Stimulated activated CD4-positive, alpha-beta T cell treated with anti-CD3 and anti-CD28 coated beads, Interleukin-4, amount 100 ng/mL, for 4 hours (primary cell): ENCODE measurements around the gene NNMT.

Experiments used
- DNase-seq, 2 experiments: peaks; one replicate each; pipeline ENCODE4 v3.0.0-alpha.2; 2020

The NNMT gene

DNA sequence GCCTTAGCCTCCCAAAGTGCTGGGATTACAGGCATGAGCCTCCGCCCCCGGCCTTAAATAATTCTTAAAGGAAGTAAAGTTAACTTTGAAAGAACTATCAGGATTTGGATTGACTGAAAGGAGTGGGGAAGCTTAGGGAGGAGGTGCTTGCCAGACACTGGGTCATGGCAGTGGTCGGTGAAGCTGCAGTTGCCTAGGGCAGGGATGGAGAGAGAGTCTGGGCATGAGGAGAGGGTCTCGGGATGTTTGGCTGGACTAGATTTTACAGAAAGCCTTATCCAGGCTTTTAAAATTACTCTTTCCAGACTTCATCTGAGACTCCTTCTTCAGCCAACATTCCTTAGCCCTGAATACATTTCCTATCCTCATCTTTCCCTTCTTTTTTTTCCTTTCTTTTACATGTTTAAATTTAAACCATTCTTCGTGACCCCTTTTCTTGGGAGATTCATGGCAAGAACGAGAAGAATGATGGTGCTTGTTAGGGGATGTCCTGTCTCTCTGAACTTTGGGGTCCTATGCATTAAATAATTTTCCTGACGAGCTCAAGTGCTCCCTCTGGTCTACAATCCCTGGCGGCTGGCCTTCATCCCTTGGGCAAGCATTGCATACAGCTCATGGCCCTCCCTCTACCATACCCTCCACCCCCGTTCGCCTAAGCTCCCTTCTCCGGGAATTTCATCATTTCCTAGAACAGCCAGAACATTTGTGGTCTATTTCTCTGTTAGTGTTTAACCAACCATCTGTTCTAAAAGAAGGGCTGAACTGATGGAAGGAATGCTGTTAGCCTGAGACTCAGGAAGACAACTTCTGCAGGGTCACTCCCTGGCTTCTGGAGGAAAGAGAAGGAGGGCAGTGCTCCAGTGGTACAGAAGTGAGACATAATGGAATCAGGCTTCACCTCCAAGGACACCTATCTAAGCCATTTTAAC, at the start of gene NNMT:
Gene NNMT (plus strand): TSS at position 724 of the 929 bp plus-strand sequence. CDS start 158 bp downstream, at position 882.
- DNase-seq = no peak

GRCh38 chr11:114247070-114247789, 49.0 kb upstream of the NNMT start:
- no peak for DNase-seq

GRCh38 chr11:114250180-114250579, 46.0 kb upstream of the NNMT start:
- no peak for DNase-seq

GRCh38 chr11:114250993-114251814, 45.0 kb upstream of the NNMT start:
- no peak for DNase-seq

GRCh38 chr11:114251815-114252337, 44.3 kb upstream of the NNMT start:
- no peak for DNase-seq

- no peak for DNase-seq
These were observed 43.4 kb upstream of the NNMT start for GRCh38 chr11:114252767-114253166.

DNA sequence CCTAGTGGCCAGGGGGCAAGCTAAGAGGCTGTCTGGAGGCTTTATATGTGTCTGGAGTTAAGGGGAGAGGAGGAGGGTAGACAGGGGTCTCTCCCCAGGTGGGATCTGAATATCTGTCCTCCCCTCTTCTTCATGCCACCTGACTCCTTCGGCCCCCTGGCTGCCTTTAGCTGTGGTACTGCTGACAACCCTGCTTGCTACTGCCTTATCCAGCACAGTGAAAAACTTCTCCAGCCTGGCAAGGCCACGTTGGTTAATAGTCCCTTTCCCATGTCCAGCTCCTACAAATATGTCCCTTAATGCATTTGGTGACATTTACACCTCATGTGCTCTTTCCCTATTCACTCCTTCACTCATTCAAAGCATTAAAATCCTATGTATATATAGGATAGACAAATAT, 42.4 kb upstream of the NNMT start:
- no peak for DNase-seq

GRCh38 chr11:114254571-114255146, 41.5 kb upstream of the NNMT start:
- no peak for DNase-seq

- no peak for DNase-seq
These were observed 40.9 kb upstream of the NNMT start for GRCh38 chr11:114255289-114255688.

DNA sequence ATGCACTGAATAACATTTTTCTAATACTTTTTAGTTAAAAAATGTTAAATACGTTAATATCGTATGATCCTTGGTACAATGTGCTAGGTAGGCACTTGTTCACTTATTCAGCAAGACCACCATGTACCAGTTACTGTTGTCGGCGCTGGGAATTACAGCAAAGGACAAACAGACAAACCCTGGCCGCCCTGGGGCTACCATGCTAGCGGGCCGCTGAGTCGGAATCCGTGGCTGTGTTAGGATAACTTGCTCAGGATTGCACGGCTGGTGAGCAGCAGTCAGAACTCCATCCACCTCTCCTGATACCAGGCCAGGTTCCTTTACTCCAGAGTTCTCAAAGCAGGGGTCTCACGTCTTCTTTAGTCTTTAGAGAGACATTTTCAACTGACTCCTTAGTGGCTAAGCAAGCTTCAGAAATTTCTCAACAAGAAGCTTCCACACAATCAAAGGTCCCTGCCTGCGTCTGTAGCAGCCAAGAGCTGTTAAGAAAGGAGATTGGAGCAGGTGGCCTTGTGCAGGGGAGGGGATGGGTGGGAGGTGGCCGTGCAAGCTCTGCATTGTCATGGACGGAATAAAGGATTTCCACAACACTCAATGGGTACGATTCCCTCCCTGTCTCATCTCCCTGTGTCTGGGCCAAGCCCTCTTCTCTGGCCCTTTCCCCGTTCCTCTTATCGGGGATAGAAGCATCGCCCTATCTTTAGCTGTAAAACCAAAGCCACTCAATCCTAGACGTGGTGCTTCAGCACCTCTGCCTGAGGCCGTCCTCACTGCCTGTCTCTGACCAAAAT, 39.8 kb upstream of the NNMT start:
- DNase-seq = no peak

DNA sequence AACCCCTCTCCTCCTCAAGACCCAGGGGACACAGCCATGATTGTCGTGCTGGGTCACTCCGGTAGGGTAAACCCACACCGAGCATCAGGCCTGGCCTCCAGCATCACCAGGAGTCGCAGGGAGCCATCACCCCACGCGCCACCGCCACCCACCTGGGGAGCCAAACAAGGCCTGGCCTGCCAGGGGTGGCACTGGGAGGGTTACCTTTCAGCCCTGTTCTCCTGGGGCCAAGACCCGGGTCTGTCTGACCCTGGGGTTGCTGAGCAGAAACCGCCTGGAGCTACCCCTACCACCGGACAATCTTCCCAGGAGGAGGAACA, 39.3 kb upstream of the NNMT start:
- DNase-seq = no peak

GRCh38 chr11:114257621-114258558, 38.3 kb upstream of the NNMT start:
- no peak for DNase-seq

DNA sequence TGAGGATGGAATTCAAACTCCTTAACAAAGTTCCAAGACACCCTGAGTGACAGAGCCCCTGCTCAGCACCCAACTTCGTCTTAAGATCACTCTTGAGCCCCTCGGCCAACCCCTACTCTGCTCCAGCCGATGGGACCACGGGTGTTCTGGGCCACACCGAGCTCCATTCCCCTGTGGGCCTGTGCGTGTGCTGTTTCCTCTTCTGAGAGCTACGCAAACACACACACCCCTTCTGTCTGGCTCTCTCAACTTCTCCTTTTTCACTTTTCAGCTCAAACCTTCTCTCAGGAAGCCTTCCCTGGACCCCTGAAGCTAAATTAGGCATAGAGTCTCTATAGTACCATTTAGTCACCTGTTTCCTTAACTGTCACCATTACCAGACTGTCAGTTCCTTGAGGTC, 37.5 kb upstream of the NNMT start:
- no peak for DNase-seq

DNA sequence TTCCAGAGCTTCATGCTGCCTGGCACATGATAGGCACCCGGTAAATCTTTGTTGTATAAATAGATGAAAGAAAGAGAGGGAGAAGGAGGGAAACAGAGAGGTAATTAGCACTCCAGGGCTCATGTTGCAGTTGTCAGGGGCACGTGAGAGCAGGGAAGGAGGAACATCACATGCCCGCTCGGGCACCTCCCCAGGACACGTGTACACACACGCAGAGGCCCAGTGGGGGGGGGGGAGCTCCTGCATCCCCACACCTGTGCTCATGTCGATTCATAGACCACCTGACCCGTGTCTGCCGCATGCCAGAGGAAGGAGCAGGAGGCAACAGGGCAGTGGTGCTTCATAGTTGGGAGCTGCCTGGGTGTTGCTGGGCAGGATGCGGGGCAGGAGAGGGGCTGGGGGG, 37.1 kb upstream of the NNMT start:
- no peak for DNase-seq

- DNase-seq = no peak
These were observed 36.6 kb upstream of the NNMT start for GRCh38 chr11:114259551-114259983.

DNA sequence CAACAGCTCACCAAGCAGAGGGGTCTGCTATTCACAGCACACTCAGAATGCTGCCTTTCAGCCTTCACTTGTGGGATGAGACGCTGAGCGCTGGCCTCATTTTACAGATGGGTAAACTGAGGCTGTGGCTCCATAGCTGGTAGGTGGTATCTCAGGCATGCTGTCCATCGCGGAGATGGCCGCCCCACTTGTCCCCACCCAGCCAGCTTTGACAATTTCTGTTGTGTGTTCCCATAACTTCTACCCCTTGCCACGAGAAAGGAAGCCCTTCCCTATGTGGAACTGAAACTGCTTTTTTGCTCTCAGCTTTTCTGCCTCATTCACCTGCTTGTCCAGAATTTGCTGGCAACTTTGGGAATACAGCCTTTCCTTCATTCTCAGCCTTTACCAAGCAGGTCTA, 36.1 kb upstream of the NNMT start:
- no peak for DNase-seq

DNA sequence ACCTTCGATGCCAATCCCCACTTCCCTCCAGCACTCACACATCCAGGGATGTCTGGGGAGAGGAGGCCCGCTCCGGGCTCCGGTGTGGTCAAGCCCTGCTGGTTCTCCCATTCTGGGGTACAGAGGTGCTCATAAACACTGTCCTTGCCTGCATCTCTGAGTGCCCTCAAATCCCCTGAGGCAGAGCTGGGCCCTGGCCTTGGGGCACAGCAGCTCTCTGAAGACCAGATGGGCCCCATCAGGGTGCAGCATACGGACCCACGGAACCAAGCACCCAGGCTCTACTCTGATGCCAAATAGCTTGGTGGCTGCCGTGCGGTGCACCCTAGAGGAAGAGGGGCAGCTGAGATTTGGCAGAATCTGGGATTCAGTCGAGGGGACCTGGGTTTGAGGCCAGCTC, 35.7 kb upstream of the NNMT start:
- DNase-seq = no peak

DNA sequence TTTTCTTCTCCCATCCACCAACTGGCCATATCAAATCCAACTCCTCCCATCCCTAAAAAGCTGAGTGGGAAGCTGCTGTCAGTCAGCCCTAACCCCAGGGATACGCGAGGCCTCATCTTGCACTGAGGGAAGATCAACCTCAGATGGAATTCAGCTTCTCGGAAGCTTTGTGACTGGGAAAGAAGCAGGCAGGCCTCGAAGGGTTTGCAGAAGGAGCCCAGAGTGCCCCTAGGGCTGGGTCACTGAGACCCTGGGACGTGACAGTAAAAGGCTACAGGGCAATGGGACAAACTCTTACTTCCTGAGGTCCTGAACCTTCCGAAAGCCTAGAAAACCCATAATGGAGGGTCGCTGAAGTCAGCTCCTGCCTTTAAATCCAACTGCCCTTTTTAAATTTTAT, 34.4 kb upstream of the NNMT start:
- no peak for DNase-seq

DNA sequence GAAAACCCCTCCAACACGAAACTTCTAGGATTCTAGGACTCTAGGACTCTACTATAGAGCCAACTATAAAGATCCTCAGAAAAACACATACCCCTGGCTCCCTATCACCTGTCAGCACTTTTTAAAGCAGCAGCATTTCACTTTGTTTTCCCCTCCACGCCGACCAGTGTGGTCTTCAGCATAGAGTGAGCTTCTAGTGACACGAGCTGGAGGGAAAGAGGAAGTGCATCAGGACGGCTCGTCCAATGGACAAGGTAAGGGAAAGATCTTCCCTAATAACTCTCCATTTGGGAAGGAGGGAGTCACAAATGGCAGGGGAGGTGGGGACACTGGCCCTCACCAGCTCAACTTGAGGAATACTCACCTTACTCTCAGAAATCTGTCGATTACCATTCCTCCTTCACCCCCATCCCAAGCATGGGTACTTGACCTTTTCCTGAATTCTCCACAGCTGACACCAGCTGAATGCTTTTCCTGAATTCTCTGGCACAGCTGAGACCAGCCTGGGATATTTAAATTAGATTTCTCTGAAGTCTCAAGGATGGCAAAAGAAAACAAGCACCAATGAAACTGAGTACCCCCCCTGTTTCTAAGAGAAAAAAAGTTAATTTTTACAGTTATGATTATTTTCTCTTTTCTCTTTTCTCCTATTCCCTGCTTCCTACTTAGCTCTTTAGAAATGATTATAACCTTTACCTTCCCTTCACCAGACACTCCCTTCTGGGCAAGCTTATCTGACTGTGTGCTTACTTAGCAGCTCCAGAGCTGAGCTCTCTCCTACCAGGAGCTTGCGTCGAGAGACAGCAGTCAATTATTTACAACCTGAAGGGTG, 33.3 kb upstream of the NNMT start:
- no peak for DNase-seq
